Activated CD8-positive, alpha-beta memory T cell treated with anti-CD3 and anti-CD28 coated beads, Interleukin-2, amount 10 ng/mL, durations not matched to agents 7 days and 5 days (primary cell): ENCODE data around the gene NRIP3. TPM values are rescaled to one million over a fixed set of nuclear protein-coding genes. Genes with fewer than 3 reads are reported as not detected.

Experiments used
- total RNA-seq, 2 experiments: library from RNA; stranded (reverse); gene quantifications; one replicate each; pipeline ENCODE4 v1.2.3, GENCODE V29; 2021

Gene NRIP3
- total RNA-seq, 2 experiments from 2014 or later = 0.91 to 2.1 TPM

Other genes with a start within 250 kb of the NRIP3 start
- gene AKIP1, start 92.8 kb downstream of the NRIP3 start, total RNA-seq = 10 to 100 TPM; 29.8 to 34.9 TPM
- gene C11orf16, start 71.1 kb downstream of the NRIP3 start, total RNA-seq = not detected
- not detected for gene ASCL3, start 61.0 kb downstream of the NRIP3 start, total RNA-seq
- gene TMEM9B, start 39.6 kb downstream of the NRIP3 start, total RNA-seq = 10 to 100 TPM; 22.9 to 30.1 TPM
- gene SCUBE2, start 87.6 kb upstream of the NRIP3 start, total RNA-seq = not detected